WTC11 (cell line): ENCODE results near the gene ZKSCAN3. TPM values are rescaled to one million over a fixed set of nuclear protein-coding genes. Genes with fewer than 3 reads are reported as not detected.

Source experiments
- ATAC-seq: fragments of 200-7000 bp; cut with Tn5 transposase; 2 replicates; pipeline ENCODE4 v1.10.0; 2021; ENCODE audit warnings: mild to moderate bottlenecking, moderate library complexity
- CTCF ChIA-PET: fragments of 300-600 bp; sonication (Branson Sonifier 250); formaldehyde crosslinking; loops from one replicate; lab custom pipeline; 2021; ENCODE audit warnings: antibody characterized with exemption; lab: Charles Lee
- POLR2A ChIA-PET: fragments of 350-600 bp; sonication (Branson Sonifier 250); formaldehyde crosslinking; loops from one replicate; lab custom pipeline; 2021; ENCODE audit warnings: antibody characterized with exemption; lab: Charles Lee
- DNase-seq: peaks from one replicate; pipeline ENCODE4 v3.0.0; 2021; ENCODE audit warnings: low spot score
- H3K27ac Mint-ChIP-seq: 2 replicates; pipeline ENCODE4 v1.8.0; 2021; ENCODE audit warnings: mixed read lengths
- H3K27me3 Mint-ChIP-seq: 2 replicates; pipeline ENCODE4 v1.8.0; 2021; ENCODE audit warnings: low read depth, mild to moderate bottlenecking, moderate library complexity, mixed read lengths
- H3K36me3 Mint-ChIP-seq: 2 replicates; pipeline ENCODE4 v1.8.0; 2021; ENCODE audit warnings: mixed read lengths
- H3K4me1 Mint-ChIP-seq: 2 replicates; pipeline ENCODE4 v1.8.0; 2022; ENCODE audit warnings: mixed read lengths
- H3K4me3 Mint-ChIP-seq: 2 replicates; pipeline ENCODE4 v1.8.0; 2021; ENCODE audit warnings: mild to moderate bottlenecking, moderate library complexity, mixed read lengths
- H3K9me3 Mint-ChIP-seq: 2 replicates; pipeline ENCODE4 v1.8.0; 2021; ENCODE audit warnings: mixed read lengths
- AR ChIP-seq: fragments of 250-450 bp; sonication (Bioruptor Pico); IDR thresholded peaks from 2 replicates; pipeline ENCODE4 v1.9.0; 2021; ENCODE audit warnings: mild to moderate bottlenecking
- ERG ChIP-seq: fragments of 250-450 bp; sonication (Bioruptor Pico); IDR thresholded peaks from 2 replicates; pipeline ENCODE4 v1.8.0; 2021; ENCODE audit warnings: mild to moderate bottlenecking
- FOXK1 ChIP-seq: sonication (generic); formaldehyde crosslinking; IDR thresholded peaks from 2 replicates; pipeline ENCODE4 v1.8.0; 2022; ENCODE audit warnings: mild to moderate bottlenecking, moderate library complexity, missing genetic modification reagents
- FOXP4 ChIP-seq: sonication (generic); formaldehyde crosslinking; IDR thresholded peaks from 2 replicates; pipeline ENCODE4 v1.8.0; 2022; ENCODE audit warnings: mild to moderate bottlenecking, missing genetic modification reagents
- HMGXB4 ChIP-seq: sonication (generic); formaldehyde crosslinking; IDR thresholded peaks from 2 replicates; pipeline ENCODE4 v1.8.1; 2023; ENCODE audit warnings: mild to moderate bottlenecking, moderate library complexity, missing genetic modification reagents
- PRDM15 ChIP-seq: sonication (generic); formaldehyde crosslinking; IDR thresholded peaks from 2 replicates; pipeline ENCODE4 v1.8.0; 2022; ENCODE audit warnings: missing genetic modification reagents
- RORB ChIP-seq: fragments of 250-450 bp; sonication (Bioruptor Pico); IDR thresholded peaks from 2 replicates; pipeline ENCODE4 v1.9.0; 2021; ENCODE audit warnings: mild to moderate bottlenecking
- TCF7 ChIP-seq: sonication (generic); formaldehyde crosslinking; IDR thresholded peaks from 2 replicates; pipeline ENCODE4 v1.8.0; 2022; ENCODE audit warnings: mild to moderate bottlenecking, low read depth, missing genetic modification reagents, moderate library complexity
- ZBTB43 ChIP-seq: sonication (generic); formaldehyde crosslinking; IDR thresholded peaks from 2 replicates; pipeline ENCODE4 v1.8.1; 2023; ENCODE audit warnings: mild to moderate bottlenecking, missing genetic modification reagents
- ZSCAN18 ChIP-seq: fragments of 250-450 bp; sonication (Bioruptor Pico); IDR thresholded peaks from 2 replicates; pipeline ENCODE4 v2.1.2; 2022; ENCODE audit warnings: mild to moderate bottlenecking, moderate library complexity
- total RNA-seq: library from RNA; stranded (reverse); gene quantifications from 3 replicates; pipeline ENCODE4 v1.2.3, GENCODE V29; 2021

ZKSCAN3 gene
- total RNA-seq, 1 experiment from 2014 or later = 5.4 TPM

- TF ChIP-seq ZSCAN18 (CRISPR knock-in tag) = no peak
These were observed 1.8 kb downstream of the ZKSCAN3 start (continued) for GRCh38 chr6:28351493-28351925.

- Mint-ChIP-seq H3K27me3 (no peaks in the 10 kb centered on the region; the same call in 1 of the 2 replicates), H3K9me3 (peaks cover 8% of the 10 kb centered on the region; the same call in 1 of the 2 replicates), H3K36me3 (peaks cover 14% of the 10 kb centered on the region), H3K27ac (no peak overlapping the region), H3K4me3 (no peak overlapping the region), H3K4me1 (peaks cover 34% of the 10 kb centered on the region)
- ChIA-PET POLR2A (no interaction called here), CTCF (no interaction called here)
- ATAC-seq (no peak), DNase-seq (no peak)
- TF ChIP-seq FOXK1 (CRISPR knock-in tag) (no peak), ZBTB43 (CRISPR knock-in tag) (no peak), TCF7 (CRISPR knock-in tag) (no peak), PRDM15 (CRISPR knock-in tag) (no peak), FOXP4 (CRISPR knock-in tag) (no peak), AR (CRISPR knock-in tag) (no peak), ERG (no peak), HMGXB4 (CRISPR knock-in tag) (no peak), RORB (CRISPR knock-in tag) (no peak)
These were observed 3.6 kb downstream of the ZKSCAN3 start for GRCh38 chr6:28353356-28353755.
